GM12878 (cell line): ENCODE results near the gene SPATC1L. TPM values are rescaled to one million over a fixed set of nuclear protein-coding genes. Genes with fewer than 3 reads are reported as not detected.
"Not testable (repeated sequence)": the region's sequence is repeated elsewhere in the genome, so short reads cannot be mapped to it uniquely, and the experiment has no call there.

Source experiments
- ATAC-seq: fragments of 200-7000 bp; cut with Tn5 transposase; 3 replicates; pipeline ENCODE4 v1.9.1; 2020; ENCODE audit warnings: mild to moderate bottlenecking, moderate library complexity
- BruUV-seq: library from RNA; stranded (reverse); fragments of 400-500 nt; replicated peaks from 2 replicates; lab custom pipeline; 2021; lab: Mats Ljungman, UMichigan
- CTCF ChIA-PET: fragments of 300-600 bp; sonication (Branson Sonifier 250); formaldehyde crosslinking; extraction: SDS; loops from one replicate; lab custom pipeline; 2021; ENCODE audit warnings: inconsistent platforms; lab: Yijun Ruan, JAX
- POLR2A ChIA-PET: fragments of 350-600 bp; formaldehyde crosslinking; extraction: SDS; loops from one replicate; lab custom pipeline; 2021; ENCODE audit warnings: inconsistent platforms; lab: Charles Lee
- RAD21 ChIA-PET: fragments of 300-600 bp; sonication (Branson Sonifier 250); formaldehyde crosslinking; loops from one replicate; lab custom pipeline; 2023; ENCODE audit warnings: antibody characterized with exemption; ENCODE audit not compliant: unreplicated experiment; lab: Charles Lee
- SMC1A ChIA-PET: fragments of 300-600 bp; sonication (Branson Sonifier 250); formaldehyde crosslinking; loops from one replicate; lab custom pipeline; 2023; ENCODE audit not compliant: unreplicated experiment, uncharacterized antibody; lab: Charles Lee
- DNase-seq: peaks from one replicate; pipeline ENCODE4 v3.0.0-alpha.2; 2011; ENCODE audit warnings: low read depth, low spot score
- FAIRE-seq: peaks from 3 replicates; lab custom pipeline; 2011; peaks lifted over from hg19 to GRCh38; lab: Jason Lieb, UNC
- H2AFZ ChIP-seq: 2 replicates; pipeline ENCODE4 v1.6.0; 2011; ENCODE audit warnings: low read depth, low read length, control low read depth; ENCODE audit not compliant: control insufficient read depth
- H3K27ac ChIP-seq: 2 replicates; pipeline ENCODE4 v1.5.1; 2011; ENCODE audit warnings: control low read depth; ENCODE audit not compliant: control insufficient read depth, insufficient read depth
- H3K27me3 ChIP-seq, 2 experiments: replicated peaks in 1 of 2; 2 replicates each; pipeline versions ENCODE4 v1.6.0 to v1.6.1; 2011; ENCODE audit warnings: low read length in 1 of 2; ENCODE audit not compliant: control insufficient read depth in 2 of 2, insufficient read depth in 2 of 2
- H3K36me3 ChIP-seq, 2 experiments: 2 replicates each; pipeline ENCODE4 v1.5.1; 2011; ENCODE audit warnings: low read length in 1 of 2; ENCODE audit not compliant: control insufficient read depth in 2 of 2, insufficient read depth in 2 of 2
- H3K4me1 ChIP-seq: 2 replicates; pipeline ENCODE4 v1.6.1; 2011; ENCODE audit warnings: mild to moderate bottlenecking, low read length, moderate library complexity, mixed read lengths; ENCODE audit not compliant: control insufficient read depth, insufficient read depth
- H3K4me2 ChIP-seq: 2 replicates; pipeline ENCODE4 v1.6.0; 2011; ENCODE audit warnings: control low read depth; ENCODE audit not compliant: control insufficient read depth, insufficient read depth
- H3K4me3 ChIP-seq: fragments of 200-600 bp; sonication (generic); 2 replicates; pipeline ENCODE4 v1.5.1; 2016
- H3K79me2 ChIP-seq: 2 replicates; pipeline ENCODE4 v1.6.0; 2011; ENCODE audit warnings: low read length; ENCODE audit not compliant: control insufficient read depth, insufficient read depth
- H3K9ac ChIP-seq: 2 replicates; pipeline ENCODE4 v1.8.0; 2011; ENCODE audit warnings: low read length, control low read depth, mixed read lengths; ENCODE audit not compliant: control insufficient read depth, insufficient read depth
- H3K9me3 ChIP-seq: replicated peaks from 3 replicates; pipeline ENCODE4 v1.5.1; 2011; ENCODE audit warnings: mild to moderate bottlenecking, low read length; ENCODE audit not compliant: control insufficient read depth, insufficient read depth
- H4K20me1 ChIP-seq: 2 replicates; pipeline ENCODE4 v1.6.0; 2011; ENCODE audit not compliant: control insufficient read depth, insufficient read depth
- EED ChIP-seq: sonication (generic); IDR thresholded peaks from 2 replicates; pipeline ENCODE4 v1.6.1; 2016; ENCODE audit warnings: antibody characterized with exemption, low read depth
- HDGF ChIP-seq: fragments of 450-650 bp; IDR thresholded peaks from 2 replicates; pipeline ENCODE4 v1.6.1; 2016; ENCODE audit warnings: antibody characterized with exemption
- MTA2 ChIP-seq: fragments of 450-650 bp; IDR thresholded peaks from 2 replicates; pipeline ENCODE4 v1.6.1; 2016; ENCODE audit warnings: low read depth, mild to moderate bottlenecking, moderate library complexity
- MYC ChIP-seq: IDR thresholded peaks from 2 replicates; pipeline ENCODE4 v1.6.1; 2011; ENCODE audit warnings: mild to moderate bottlenecking, low read length, moderate library complexity, inconsistent platforms; ENCODE audit not compliant: insufficient read depth, insufficient replicate concordance, insufficient read length, severe bottlenecking
- RAD21 ChIP-seq: IDR thresholded peaks from 2 replicates; pipeline ENCODE4 v1.6.1; 2011; ENCODE audit warnings: mild to moderate bottlenecking, low read depth, low read length, moderate library complexity; ENCODE audit not compliant: insufficient read depth
- SUPT20H ChIP-seq: IDR thresholded peaks from 2 replicates; pipeline ENCODE4 v1.6.1; 2011; ENCODE audit warnings: low read depth, mild to moderate bottlenecking, low read length, moderate library complexity, borderline replicate concordance; ENCODE audit not compliant: control insufficient read depth
- TBL1XR1 ChIP-seq: IDR thresholded peaks from 2 replicates; pipeline ENCODE4 v1.6.1; 2012; ENCODE audit warnings: low read depth, low read length, improper control_type of control experiment
- WGBS: methylation state at CpG from one replicate; pipeline ENCODE4 v1.1.6; 2016; ENCODE audit warnings: low lambda C conversion rate; ENCODE audit not compliant: insufficient replicate concordance, insufficient coverage; ENCODE audit errors: missing lambda C conversion rate; 5-methylcytosine and 5-hydroxymethylcytosine counted together
- in situ Hi-C: fragments of 300-500 bp; cut with MboI; formaldehyde crosslinking; loops from 9 replicates; pipeline ENCODE4 v1.14.3; 2018; ENCODE audit warnings: mixed read lengths
- intact Hi-C: fragments of 100-400 bp; cut with micrococcal nuclease; formaldehyde crosslinking; loops from one replicate; pipeline ENCODE4 v1.14.2; 2022; ENCODE audit not compliant: unreplicated experiment
- polyA plus RNA-seq, 11 experiments: library from polyadenylated mRNA; depleted of rRNA in 4 of 11; unstranded in 6 of 11; stranded (reverse) in 5 of 11; fragments of >200 nt; fragmentation: Nextera tagmentation in 4 of 11; fragmentation: Illumina TruSeq in 1 of 11; extraction: Ambion mirVana in 4 of 11; extraction: Trizol in 1 of 11; gene quantifications; 1 replicate in 1 of 11; 2 replicates in 10 of 11; pipeline versions ENCODE4 v1.2.1 to v1.2.3, GENCODE V29; 2011 to 2016; ENCODE audit warnings: inconsistent platforms in 2 of 11, missing spikeins in 2 of 11, low read depth in 1 of 11
- total RNA-seq, 4 experiments: library from RNA; depleted of rRNA in 3 of 4; stranded (reverse); fragments of >200 nt in 3 of 4; fragmentation: Illumina TruSeq in 1 of 4; extraction: Trizol in 1 of 4; gene quantifications; 2 replicates each; pipeline versions ENCODE4 v1.2.1 to v1.2.3, GENCODE V29; 2013 to 2021
- TF ChIP-seq, protein P1 (sequence below): fragments of 450-650 bp; IDR thresholded peaks from 2 replicates; pipeline ENCODE4 v1.6.1; 2017; ENCODE audit warnings: antibody characterized with exemption, mild to moderate bottlenecking, moderate library complexity
- TF ChIP-seq, protein P2 (sequence below): IDR thresholded peaks from 2 replicates; pipeline ENCODE4 v1.6.1; 2012; ENCODE audit warnings: mild to moderate bottlenecking, low read depth, low read length

Gene SPATC1L
- total and polyA plus RNA-seq, 10 of the 15 experiments (the other 5 are each of a cell fraction or from before 2014, with no cell fraction given), result 1.4 to 16.0 (median 7.0) TPM; not detected in 2

DNA sequence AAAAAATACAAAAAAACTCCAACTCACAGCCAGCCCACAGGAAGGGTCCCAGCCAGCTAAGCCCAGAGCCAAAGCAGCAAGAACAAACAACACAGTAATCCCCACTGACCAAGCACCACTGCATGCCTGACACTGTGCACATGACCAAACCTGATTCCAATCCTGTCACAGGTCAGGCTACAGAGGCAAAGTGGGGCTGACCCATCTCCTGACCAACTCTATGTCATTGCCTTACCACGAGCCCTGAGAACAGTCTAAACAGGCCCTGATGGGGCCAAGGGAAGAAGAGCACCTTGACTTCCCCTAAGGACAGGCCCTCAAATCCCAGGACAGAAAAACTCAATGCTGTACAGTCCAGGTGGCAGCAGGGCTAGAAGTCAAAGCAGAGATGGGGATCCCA, 41.9 kb upstream of the SPATC1L start (continued):
- TF ChIP-seq, protein P1, sequence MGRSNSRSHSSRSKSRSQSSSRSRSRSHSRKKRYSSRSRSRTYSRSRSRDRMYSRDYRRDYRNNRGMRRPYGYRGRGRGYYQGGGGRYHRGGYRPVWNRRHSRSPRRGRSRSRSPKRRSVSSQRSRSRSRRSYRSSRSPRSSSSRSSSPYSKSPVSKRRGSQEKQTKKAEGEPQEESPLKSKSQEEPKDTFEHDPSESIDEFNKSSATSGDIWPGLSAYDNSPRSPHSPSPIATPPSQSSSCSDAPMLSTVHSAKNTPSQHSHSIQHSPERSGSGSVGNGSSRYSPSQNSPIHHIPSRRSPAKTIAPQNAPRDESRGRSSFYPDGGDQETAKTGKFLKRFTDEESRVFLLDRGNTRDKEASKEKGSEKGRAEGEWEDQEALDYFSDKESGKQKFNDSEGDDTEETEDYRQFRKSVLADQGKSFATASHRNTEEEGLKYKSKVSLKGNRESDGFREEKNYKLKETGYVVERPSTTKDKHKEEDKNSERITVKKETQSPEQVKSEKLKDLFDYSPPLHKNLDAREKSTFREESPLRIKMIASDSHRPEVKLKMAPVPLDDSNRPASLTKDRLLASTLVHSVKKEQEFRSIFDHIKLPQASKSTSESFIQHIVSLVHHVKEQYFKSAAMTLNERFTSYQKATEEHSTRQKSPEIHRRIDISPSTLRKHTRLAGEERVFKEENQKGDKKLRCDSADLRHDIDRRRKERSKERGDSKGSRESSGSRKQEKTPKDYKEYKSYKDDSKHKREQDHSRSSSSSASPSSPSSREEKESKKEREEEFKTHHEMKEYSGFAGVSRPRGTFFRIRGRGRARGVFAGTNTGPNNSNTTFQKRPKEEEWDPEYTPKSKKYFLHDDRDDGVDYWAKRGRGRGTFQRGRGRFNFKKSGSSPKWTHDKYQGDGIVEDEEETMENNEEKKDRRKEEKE, result no peak
- TF ChIP-seq, all 136 proteins: peak for 0

DNA sequence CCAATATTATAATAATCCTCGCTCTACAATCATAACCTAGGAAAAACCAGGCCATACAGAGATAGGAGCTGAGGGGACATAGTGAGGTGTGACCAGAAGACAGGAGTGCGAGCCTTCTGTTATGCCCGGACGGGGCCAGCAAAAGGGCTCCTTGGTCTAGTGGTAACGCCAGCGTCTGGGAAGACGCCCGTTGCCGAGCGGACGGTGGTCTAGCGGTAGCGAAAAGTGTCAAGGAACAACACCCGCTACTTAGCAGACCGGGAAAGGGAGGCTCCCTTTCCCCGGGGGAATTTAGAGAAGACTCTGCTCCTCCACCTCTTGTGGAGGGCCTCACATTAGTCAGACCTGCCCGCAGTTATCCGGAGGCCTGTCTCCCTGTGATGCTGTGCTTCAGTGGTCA, 39.4 kb upstream of the SPATC1L start:
- H3K4me2 ChIP-seq, SMC1A ChIA-PET, H3K27me3 ChIP-seq, FAIRE-seq, H3K4me3 ChIP-seq, BruUV-seq, in situ Hi-C loops, DNase-seq, H3K9me3 ChIP-seq, ATAC-seq, H4K20me1 ChIP-seq, H3K27ac ChIP-seq, H3K4me1 ChIP-seq, CTCF ChIA-PET, POLR2A ChIA-PET, H3K36me3 ChIP-seq, H2AFZ ChIP-seq, intact Hi-C loops, H3K9ac ChIP-seq, RAD21 ChIA-PET: not testable (repeated sequence)
- H3K79me2 ChIP-seq, result peaks cover 36% of the 10 kb centered on the region
- 97% methylated on average over 18 of the region's 18 CpGs for WGBS

DNA sequence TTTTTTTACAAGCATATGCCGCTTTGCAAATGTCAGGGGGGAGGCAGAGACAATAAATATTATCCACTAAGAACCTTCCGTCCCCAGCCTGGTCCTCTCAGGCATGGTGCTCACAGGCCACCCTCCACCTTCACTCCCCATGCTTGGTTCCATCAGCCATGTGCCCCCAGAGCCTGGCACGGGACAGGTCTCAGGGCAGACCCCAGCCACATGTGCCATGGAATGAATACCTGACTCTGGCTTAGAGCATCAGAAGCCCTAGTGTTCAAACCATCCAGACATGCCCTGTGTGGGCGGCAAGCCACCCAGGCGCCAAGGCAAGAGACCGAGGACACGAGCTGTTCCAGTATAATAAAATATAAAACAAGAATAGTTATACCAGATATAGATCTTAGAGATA, 39.0 kb upstream of the SPATC1L start:
- H3K9me3 ChIP-seq, result no peaks in the 10 kb centered on the region
- H3K4me3 ChIP-seq, result no peak overlapping the region
- intact Hi-C loops (no loop called here), in situ Hi-C loops (no loop called here)
- no peak overlapping the region for H2AFZ ChIP-seq
- H3K9ac ChIP-seq, result no peak overlapping the region
- H4K20me1 ChIP-seq, result no peaks in the 10 kb centered on the region
- ATAC-seq (no peak), FAIRE-seq (no peak), DNase-seq (no peak)
- no TSS peak for BruUV-seq
- H3K27ac ChIP-seq, result no peak overlapping the region
- H3K4me2 ChIP-seq, result no peak overlapping the region
- POLR2A ChIA-PET, result no interaction called here
- peaks cover 5% of the 10 kb centered on the region; the same call in 1 of the 2 replicates for H3K4me1 ChIP-seq
- peaks cover 5 to 8% of the 10 kb centered on the region in 2 experiments; a peak in 3 of 4 replicates for H3K36me3 ChIP-seq
- H3K27me3 ChIP-seq, result no peaks in the 10 kb centered on the region
- RAD21 ChIA-PET, result no interaction called here
- WGBS, result 85% methylated on average over 7 of the region's 7 CpGs
- CTCF ChIA-PET, result no interaction called here
- H3K79me2 ChIP-seq, result peaks cover 33% of the 10 kb centered on the region
- SMC1A ChIA-PET, result no interaction called here
- TF ChIP-seq HDGF (no peak), MYC (no peak), SUPT20H (no peak), MTA2 (no peak), EED (no peak), TBL1XR1 (no peak), RAD21 (no peak)
- TF ChIP-seq, protein P2, sequence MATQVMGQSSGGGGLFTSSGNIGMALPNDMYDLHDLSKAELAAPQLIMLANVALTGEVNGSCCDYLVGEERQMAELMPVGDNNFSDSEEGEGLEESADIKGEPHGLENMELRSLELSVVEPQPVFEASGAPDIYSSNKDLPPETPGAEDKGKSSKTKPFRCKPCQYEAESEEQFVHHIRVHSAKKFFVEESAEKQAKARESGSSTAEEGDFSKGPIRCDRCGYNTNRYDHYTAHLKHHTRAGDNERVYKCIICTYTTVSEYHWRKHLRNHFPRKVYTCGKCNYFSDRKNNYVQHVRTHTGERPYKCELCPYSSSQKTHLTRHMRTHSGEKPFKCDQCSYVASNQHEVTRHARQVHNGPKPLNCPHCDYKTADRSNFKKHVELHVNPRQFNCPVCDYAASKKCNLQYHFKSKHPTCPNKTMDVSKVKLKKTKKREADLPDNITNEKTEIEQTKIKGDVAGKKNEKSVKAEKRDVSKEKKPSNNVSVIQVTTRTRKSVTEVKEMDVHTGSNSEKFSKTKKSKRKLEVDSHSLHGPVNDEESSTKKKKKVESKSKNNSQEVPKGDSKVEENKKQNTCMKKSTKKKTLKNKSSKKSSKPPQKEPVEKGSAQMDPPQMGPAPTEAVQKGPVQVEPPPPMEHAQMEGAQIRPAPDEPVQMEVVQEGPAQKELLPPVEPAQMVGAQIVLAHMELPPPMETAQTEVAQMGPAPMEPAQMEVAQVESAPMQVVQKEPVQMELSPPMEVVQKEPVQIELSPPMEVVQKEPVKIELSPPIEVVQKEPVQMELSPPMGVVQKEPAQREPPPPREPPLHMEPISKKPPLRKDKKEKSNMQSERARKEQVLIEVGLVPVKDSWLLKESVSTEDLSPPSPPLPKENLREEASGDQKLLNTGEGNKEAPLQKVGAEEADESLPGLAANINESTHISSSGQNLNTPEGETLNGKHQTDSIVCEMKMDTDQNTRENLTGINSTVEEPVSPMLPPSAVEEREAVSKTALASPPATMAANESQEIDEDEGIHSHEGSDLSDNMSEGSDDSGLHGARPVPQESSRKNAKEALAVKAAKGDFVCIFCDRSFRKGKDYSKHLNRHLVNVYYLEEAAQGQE, result no peak
